ENCODE results near the gene RFLNA.

RFLNA gene

GRCh38 chr12:124303579-124304313 lies 8.9 kb downstream of the RFLNA start:
- no peak for FAIRE-seq
- DNase-seq (ENCODE audit: low spot score) = no peak

- FAIRE-seq = no peak
- DNase-seq (ENCODE audit: low spot score) = no peak
Measured at GRCh38 chr12:124304314-124304790, 9.5 kb downstream of the RFLNA start.

GRCh38 chr12:124305136-124305535 lies 10.2 kb downstream of the RFLNA start:
- FAIRE-seq = no peak
- no peak for DNase-seq (ENCODE audit: low spot score)

- DNase-seq (ENCODE audit: low spot score) (no peak), FAIRE-seq (no peak)
Measured at GRCh38 chr12:124305776-124306685, 11.1 kb downstream of the RFLNA start.

- FAIRE-seq (no peak), DNase-seq (ENCODE audit: low spot score) (no peak)
Measured at GRCh38 chr12:124306686-124307555, 12.0 kb downstream of the RFLNA start.

DNA sequence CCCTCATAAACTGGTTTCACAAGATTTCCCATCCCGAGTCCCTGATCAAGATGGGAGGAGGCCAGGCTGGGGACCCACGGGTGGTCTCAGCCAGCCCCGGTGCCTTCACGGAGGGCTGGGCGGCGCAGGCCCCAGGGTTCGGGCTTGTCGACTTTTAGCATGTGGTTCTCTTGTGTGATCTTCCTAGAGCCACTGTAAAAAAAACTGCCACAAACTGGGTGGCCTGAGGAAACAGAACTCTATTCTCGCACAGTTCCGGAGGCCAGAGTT lies 12.6 kb downstream of the RFLNA start:
- DNase-seq (ENCODE audit: low spot score) = no peak
- no peak for FAIRE-seq

GRCh38 chr12:124308741-124309140 lies 13.8 kb downstream of the RFLNA start:
- DNase-seq (ENCODE audit: low spot score) = no peak
- FAIRE-seq = no peak

DNA sequence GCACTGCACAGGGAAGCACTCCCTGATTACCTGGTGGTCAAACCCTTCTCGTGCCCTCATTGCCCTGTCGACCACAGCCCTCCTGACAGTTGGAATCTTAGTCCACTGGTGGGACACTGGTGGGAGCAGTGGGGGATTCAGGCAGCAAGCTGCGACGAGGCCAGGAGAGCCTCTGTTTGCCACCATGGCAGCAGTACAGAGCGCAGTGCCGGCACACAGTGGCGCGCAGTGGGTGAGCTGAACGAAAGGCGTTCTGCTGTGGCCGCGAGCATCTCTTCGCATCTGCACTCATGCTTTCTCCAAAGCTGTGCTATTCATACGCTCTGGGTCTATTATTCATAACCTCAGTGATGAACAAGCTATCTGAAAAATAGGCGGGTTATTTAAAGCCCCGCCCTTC lies 14.3 kb downstream of the RFLNA start:
- no peak for FAIRE-seq

DNA sequence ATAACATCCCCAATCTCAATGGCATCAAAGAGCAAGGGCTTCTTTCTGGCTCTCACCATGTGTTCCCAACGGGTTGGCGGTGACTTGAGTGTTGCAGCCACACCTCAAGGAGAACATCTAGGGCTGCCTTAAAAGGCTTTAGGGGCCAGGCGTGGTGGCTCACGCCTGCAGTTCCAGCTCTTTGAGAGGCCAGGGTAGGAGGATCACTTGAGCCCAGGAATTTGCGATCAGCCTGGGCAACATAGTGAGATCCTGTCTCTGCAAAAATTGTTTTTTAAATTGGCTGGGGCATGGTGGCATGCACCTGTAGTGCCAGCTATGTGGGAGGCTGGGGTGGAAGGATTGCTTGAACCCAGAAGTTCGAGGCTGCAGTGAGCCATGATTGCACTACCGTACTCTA lies 14.9 kb downstream of the RFLNA start:
- no peak for FAIRE-seq
- DNase-seq (ENCODE audit: low spot score) = no peak

More for the DNA sequence above, 14.3 kb downstream of the RFLNA start:
- no peak for DNase-seq (ENCODE audit: low spot score)

DNA sequence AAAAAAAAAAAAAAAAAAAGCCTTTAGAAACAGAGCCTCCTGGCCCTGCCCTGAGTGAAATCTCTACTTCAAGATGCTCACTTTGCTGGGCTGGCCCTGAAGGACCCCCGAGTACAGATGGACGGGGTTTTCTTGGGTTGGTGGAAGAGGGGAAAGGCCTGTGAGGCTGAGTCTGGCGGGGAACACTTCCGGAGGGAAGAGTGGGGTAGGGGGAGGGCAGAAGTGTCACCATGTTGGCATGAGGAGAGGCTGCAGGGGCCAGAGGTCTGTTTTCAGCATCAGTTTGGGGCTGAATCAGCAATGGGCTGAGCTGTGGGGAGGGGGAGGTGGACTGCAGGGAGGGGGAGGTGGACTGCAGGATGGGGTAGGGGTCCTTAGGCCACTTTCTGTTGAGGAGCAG lies 15.3 kb downstream of the RFLNA start:
- DNase-seq (ENCODE audit: low spot score) (no peak), FAIRE-seq (no peak)

- DNase-seq (ENCODE audit: low spot score) (no peak), FAIRE-seq (no peak)
Measured at GRCh38 chr12:124310785-124311184, 15.9 kb downstream of the RFLNA start.

DNA sequence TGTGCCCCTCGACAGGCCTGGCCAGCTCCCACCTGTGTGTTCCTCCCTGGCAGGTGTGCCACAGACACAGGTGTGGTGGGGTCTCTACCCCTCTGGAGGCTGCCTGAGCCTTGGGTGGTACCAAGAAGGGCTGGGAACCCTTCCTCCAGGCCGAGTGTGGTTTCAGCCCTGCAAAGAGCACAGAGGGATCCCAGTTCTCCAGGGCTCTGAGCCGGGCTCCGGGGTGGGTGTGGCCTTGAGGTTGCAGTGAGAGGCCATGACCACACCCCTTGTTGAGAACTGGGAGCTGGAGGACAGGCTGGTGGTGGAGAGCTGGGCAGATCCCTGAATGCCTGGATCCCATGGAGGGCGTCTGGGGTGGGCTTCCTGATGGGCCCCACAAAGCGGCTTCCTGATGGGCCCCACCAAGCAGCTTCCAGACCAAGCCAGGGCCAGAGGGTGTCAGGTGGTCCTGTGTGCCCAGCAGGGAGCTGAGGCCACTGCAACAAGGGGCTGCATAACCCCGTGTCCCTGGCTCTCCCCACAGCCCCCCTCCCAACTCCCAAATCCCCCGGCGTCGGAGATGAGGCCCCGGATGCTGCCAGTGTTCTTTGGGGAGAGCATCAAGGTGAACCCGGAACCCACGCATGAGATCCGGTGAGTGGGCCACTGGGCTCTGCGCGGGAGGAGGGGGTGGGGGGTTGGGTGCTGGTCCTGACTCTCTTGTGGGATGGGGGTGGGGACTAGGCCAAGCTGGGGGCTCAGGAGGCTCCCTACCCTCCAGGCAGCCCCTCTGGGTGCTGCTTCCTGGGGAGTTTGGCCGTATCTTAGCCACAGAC lies 16.6 kb downstream of the RFLNA start:
- DNase-seq (ENCODE audit: low spot score) (no peak), FAIRE-seq (no peak)

DNA sequence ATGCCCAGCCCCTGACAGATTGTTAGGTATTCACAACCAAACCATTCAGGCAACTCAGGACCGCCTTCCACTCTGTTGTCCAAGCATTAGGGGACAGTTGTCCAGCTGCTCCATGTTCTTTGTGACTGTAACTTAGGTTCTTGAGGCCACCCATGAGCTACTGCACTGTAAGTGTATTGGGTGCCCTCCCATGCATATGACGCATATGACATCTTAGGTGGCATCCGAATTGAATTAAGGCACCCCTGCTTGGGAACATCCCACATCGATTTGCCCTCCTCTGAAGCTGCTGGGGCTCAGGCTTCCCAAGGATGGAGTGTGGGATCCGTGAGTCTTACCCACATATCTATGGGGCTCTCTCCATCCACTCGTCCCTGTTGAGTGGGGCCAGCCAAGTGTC lies 17.7 kb downstream of the RFLNA start:
- DNase-seq (ENCODE audit: low spot score) (no peak), FAIRE-seq (no peak)

DNA sequence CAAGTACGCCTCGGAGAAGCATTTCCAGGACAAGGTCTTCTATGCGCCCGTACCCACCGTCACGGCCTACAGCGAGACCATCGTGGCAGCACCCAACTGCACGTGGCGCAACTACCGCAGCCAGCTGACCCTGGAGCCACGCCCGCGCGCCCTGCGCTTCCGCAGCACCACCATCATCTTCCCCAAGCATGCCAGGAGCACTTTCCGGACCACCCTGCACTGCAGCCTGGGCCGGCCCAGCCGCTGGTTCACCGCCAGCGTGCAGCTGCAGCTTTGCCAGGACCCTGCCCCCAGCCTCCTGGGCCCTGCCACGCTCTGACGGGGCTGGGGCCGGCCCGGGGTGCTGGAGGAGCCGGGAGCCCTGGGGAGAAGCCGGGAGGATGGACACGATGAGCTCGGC lies 19.3 kb downstream of the RFLNA start:
- DNase-seq (ENCODE audit: low spot score) = no peak
- FAIRE-seq = no peak

GRCh38 chr12:124314766-124315165 lies 19.9 kb downstream of the RFLNA start:
- FAIRE-seq = no peak
- no peak for DNase-seq (ENCODE audit: low spot score)

DNA sequence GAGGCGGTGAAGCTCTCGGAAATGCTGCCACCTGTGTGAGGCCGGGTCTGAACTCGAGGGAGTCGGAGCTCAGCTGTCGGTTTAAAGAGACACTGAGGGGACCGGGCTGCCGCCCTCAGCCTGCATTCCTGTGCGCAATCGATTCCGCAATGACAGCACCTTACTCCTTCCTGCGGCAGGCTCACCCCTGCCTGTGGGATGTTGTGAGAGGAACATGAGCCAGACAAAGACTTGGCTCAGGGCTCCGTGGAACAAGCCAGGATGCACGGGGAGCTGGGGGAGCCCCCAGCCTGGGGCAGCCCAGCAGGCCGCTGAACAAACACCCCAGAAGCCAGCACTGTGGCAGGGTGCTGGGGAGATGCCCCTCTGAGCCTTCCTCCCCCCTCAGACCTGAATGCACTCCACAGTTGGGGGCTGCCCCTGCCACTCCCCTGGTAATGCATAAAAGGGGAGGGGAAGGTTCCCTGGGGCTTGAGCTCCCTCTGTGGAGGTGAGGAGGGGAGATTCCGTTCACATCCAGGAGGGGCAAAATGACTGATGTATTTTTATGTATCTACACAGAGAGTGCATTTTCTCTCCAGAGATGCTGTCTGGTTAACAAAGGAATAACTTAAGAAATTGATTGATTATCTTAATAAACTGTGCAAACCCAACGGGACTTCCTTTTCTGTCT lies 20.6 kb downstream of the RFLNA start:
- DNase-seq (ENCODE audit: low spot score) (no peak), FAIRE-seq (no peak)

DNA sequence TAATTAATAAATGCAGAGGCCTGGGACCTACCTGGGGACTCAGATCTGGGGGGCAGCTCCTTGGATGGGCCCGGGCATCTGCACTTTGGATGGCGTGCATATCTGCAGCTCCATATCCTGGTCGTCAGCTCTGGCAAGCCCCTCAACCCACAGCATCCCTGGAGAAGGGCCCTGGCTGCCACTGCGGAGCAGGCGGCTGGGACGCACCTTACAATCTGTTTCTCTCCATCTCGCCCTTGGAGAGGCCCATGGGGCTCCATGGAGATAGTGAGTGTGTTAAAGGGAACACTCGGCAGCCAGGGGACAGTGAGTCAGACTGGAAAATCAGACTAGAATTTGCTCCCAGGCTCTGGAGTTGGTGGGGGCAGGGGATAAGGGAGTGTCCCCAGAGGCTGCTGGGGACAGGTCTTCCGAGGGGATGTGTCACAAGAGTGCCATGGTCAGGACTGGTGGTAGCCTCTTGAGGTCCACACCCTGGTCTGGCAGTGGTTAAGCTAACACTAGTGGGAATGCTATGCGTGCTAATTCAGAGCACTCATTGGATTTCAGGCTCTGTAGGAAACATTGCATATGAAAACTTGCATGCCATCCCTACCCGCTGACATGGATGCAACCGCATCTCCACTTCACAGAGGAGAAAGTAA lies 21.5 kb downstream of the RFLNA start:
- FAIRE-seq (no peak), DNase-seq (ENCODE audit: low spot score) (no peak)

DNA sequence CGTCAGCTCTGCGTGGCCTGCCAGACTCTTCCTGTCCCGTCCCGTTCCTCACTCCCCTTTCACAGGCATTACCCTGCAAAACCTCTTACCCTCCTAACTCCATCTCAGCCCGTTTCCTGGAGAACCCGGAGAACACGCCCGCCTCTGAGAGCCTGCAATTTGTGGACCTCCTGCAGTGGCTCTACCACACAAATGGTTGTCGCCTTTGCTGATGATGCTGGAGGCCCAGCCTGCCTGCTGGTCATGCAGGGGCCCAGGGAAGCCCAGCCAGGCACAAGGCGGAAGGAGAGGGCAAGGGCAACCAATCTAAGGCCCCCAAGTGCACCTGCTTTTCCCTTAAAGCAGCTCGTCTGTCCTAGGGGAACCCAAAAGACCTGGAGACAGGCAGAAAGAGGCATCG lies 22.5 kb downstream of the RFLNA start:
- DNase-seq (ENCODE audit: low spot score) (no peak), FAIRE-seq (no peak)

DNA sequence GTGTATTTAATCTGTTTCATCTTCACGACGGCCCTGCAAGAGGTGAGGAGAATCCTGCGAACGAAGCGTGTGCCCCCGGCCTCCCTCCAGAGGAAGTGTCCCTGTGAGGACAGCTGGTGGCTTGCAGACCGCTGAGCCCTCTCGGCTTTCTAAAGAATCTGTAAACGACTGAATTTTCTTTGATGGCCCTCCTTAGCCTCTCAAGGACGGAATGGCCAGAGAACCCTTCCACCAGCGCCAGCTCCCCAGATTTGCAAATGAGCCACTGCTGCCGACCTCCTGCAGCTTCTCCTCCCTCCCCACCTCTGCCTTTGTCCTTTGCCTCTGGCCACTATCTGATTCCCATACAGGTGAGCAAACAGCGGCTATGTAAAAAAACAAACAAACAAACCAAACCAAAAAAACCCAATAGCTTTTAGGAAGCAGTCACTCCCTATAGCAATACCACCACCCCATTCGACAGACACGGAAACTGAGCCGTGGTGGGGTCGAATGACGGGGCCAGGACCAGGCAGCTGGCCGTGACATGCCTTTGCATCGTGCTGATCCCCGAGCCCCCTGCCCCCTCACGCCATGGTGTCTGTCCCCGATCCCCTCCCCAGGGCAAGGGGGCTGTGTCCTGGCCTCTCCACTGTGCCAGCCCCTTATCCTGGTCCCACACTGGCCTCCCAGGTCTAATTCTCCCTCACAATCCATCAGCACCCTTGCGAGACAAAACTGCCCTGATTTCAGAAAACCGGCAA lies 23.6 kb downstream of the RFLNA start:
- no peak for DNase-seq (ENCODE audit: low spot score)
- no peak for FAIRE-seq
